ENCODE measurements around the gene MEX3B. TPM values are rescaled to one million over a fixed set of nuclear protein-coding genes. Genes with fewer than 3 reads are reported as not detected.
A peak's percentile ranks its signal among the peaks of the same experiment; 100 is the strongest.

MEX3B gene
- total and polyA plus RNA-seq, 5 donors from 2014 or later: 1.6 TPM; not detected in 4

GRCh38 chr15:82058517-82059204 lies 12.8 kb upstream of the MEX3B start:
- Mint-ChIP-seq H3K4me3 (no peak overlapping the region), H3K27ac (no peak overlapping the region), H3K4me1 (peaks cover 0 to 2% (median 0%) of the 10 kb centered on the region in 4 donors), H3K36me3 (no peaks in the 10 kb centered on the region), H3K9me3 (no peaks in the 10 kb centered on the region), H3K27me3 (peaks cover 31% of the 10 kb centered on the region)
- no peak for DNase-seq
- no peak overlapping the region for H3K4me3 ChIP-seq (ENCODE audit: low read depth, low read length)
- no peaks in the 10 kb centered on the region for H3K9me3 ChIP-seq (ENCODE audit: control insufficient read depth in 2 of 2, low read length in 2 of 2)
- H3K27me3 ChIP-seq (ENCODE audit: control insufficient read depth, insufficient read depth, low read length): peaks cover 6% of the 10 kb centered on the region
- no peaks in the 10 kb centered on the region for H3K36me3 ChIP-seq (ENCODE audit: control insufficient read depth, insufficient read depth, low read length)
- H3K4me1 ChIP-seq (ENCODE audit: control insufficient read depth, insufficient read depth, low read length, poor library complexity, severe bottlenecking): no peaks in the 10 kb centered on the region
- no peak overlapping the region for H3K27ac ChIP-seq (ENCODE audit: insufficient read depth, low read length, poor library complexity, severe bottlenecking)
- no peak for ATAC-seq (ENCODE audit: low read depth in 2 of 2)

DNA sequence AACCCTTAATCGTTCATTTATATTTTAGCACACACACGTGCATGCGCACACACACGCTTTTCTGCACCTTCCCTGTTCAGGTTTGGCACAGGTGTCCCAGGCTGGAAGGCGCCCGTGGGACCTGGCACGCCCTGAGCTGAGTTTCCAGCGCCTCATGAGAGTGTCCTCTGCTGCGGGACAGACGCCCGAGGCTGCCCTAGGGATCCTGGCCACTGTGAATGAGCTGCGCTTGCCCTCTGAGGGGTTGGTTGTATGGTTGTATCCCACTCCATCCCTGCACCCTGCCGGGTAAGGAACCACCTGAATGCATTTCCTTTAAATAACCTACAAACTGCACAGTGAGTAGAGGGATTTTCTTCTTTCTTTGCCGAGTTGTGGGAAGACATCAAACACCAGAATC lies 12.2 kb upstream of the MEX3B start:
- Mint-ChIP-seq H3K27ac (no peak overlapping the region), H3K36me3 (no peaks in the 10 kb centered on the region), H3K27me3 (peaks cover 34% of the 10 kb centered on the region), H3K9me3 (no peaks in the 10 kb centered on the region), H3K4me3 (no peak overlapping the region), H3K4me1 (peaks cover 0 to 2% (median 0%) of the 10 kb centered on the region in 4 donors)
- ATAC-seq (ENCODE audit: low read depth in 2 of 2) (no peak), DNase-seq (no peak)
- Histone ChIP-seq H3K27me3 (ENCODE audit: control insufficient read depth, insufficient read depth, low read length) (peaks cover 6% of the 10 kb centered on the region), H3K36me3 (ENCODE audit: control insufficient read depth, insufficient read depth, low read length) (no peaks in the 10 kb centered on the region), H3K4me1 (ENCODE audit: control insufficient read depth, insufficient read depth, low read length, poor library complexity, severe bottlenecking) (no peaks in the 10 kb centered on the region), H3K4me3 (ENCODE audit: low read depth, low read length) (no peak overlapping the region), H3K9me3 (ENCODE audit: control insufficient read depth in 2 of 2, low read length in 2 of 2) (no peaks in the 10 kb centered on the region), H3K27ac (ENCODE audit: insufficient read depth, low read length, poor library complexity, severe bottlenecking) (no peak overlapping the region)

DNA sequence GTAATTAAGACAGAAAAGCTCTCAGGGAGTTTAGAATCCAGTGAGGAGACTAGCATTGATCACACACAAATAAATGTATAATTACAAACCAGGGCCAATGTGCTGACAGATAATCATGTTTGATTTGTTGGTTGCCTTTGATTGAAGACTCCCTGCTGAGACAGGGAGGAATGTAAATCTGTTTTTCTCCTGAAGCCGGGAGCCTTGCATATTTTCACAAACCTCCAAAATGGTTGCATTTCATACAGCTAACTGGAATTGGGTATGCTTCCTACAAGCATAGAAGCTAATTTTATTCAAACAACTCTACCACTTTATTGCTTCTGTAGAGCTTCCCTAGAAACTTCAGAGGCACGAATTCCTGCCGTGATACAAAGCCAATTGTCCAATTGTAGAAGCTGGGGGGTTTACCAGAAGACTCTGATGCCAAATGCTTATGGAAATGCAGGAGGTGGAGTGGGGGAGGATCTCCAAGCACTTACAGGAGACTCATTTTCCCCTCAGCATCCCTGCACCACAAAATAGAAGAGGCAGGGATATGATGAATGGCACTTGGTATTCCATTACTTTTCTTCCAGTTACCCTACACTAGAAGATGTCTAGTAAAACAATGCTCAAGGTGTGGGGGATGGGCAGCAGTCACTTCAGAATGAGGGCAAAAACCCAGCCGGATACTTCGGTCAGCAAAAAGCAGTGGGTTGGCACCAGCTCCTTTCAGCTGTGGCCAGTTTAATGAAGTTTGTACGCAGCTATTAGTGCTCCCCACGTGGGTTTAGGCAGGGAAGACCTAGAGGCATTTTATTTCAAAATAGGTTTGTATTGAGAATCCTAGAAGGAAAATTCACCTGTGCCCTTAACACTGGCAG lies 11.4 kb upstream of the MEX3B start:
- no peak overlapping the region for H3K4me3 Mint-ChIP-seq
- no peak overlapping the region for H3K27ac ChIP-seq (ENCODE audit: insufficient read depth, low read length, poor library complexity, severe bottlenecking)
- H3K36me3 Mint-ChIP-seq: no peaks in the 10 kb centered on the region
- no peaks in the 10 kb centered on the region for H3K9me3 Mint-ChIP-seq
- no peak overlapping the region for H3K4me3 ChIP-seq (ENCODE audit: low read depth, low read length)
- H3K27me3 ChIP-seq (ENCODE audit: control insufficient read depth, insufficient read depth, low read length): peaks cover 6% of the 10 kb centered on the region
- H3K4me1 Mint-ChIP-seq: no peaks in the 10 kb centered on the region
- DNase-seq (no peak), ATAC-seq (ENCODE audit: low read depth in 2 of 2) (no peak)
- H3K27ac Mint-ChIP-seq: no peak overlapping the region
- H3K9me3 ChIP-seq (ENCODE audit: control insufficient read depth in 2 of 2, low read length in 2 of 2): no peaks in the 10 kb centered on the region
- no peaks in the 10 kb centered on the region for H3K36me3 ChIP-seq (ENCODE audit: control insufficient read depth, insufficient read depth, low read length)
- H3K27me3 Mint-ChIP-seq: peaks cover 35% of the 10 kb centered on the region
- no peaks in the 10 kb centered on the region for H3K4me1 ChIP-seq (ENCODE audit: control insufficient read depth, insufficient read depth, low read length, poor library complexity, severe bottlenecking)

DNA sequence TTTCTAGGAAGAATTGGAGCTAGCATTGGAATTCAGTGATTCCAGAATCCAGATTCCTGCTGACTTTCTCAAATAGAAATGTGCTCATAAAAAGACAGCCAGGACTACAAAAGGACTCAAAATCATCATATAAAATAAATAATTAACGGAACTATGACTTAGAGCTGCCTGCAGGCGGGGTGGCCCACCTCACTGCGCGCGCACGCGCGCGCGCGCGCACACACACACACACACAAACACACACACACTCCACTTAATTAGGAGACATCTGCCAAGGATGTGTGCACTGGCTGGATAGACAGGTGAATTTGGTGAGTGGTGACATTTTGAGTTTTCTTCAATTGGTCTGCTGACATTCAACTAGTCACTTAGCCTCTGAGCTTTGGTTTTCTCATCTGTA lies 6.9 kb upstream of the MEX3B start:
- Mint-ChIP-seq H3K4me1 (peaks cover 0 to 4% (median 0%) of the 10 kb centered on the region in 4 donors), H3K9me3 (no peaks in the 10 kb centered on the region), H3K27ac (no peak overlapping the region), H3K27me3 (peaks cover 45% of the 10 kb centered on the region), H3K4me3 (no peak overlapping the region), H3K36me3 (no peaks in the 10 kb centered on the region)
- Histone ChIP-seq H3K36me3 (ENCODE audit: control insufficient read depth, insufficient read depth, low read length) (no peaks in the 10 kb centered on the region), H3K4me3 (ENCODE audit: low read depth, low read length) (no peak overlapping the region), H3K27me3 (ENCODE audit: control insufficient read depth, insufficient read depth, low read length) (peaks cover 13% of the 10 kb centered on the region), H3K9me3 (ENCODE audit: control insufficient read depth in 2 of 2, low read length in 2 of 2) (no peaks in the 10 kb centered on the region), H3K4me1 (ENCODE audit: control insufficient read depth, insufficient read depth, low read length, poor library complexity, severe bottlenecking) (no peaks in the 10 kb centered on the region), H3K27ac (ENCODE audit: insufficient read depth, low read length, poor library complexity, severe bottlenecking) (no peak overlapping the region)
- ATAC-seq (ENCODE audit: low read depth in 2 of 2) (no peak), DNase-seq (no peak)

DNA sequence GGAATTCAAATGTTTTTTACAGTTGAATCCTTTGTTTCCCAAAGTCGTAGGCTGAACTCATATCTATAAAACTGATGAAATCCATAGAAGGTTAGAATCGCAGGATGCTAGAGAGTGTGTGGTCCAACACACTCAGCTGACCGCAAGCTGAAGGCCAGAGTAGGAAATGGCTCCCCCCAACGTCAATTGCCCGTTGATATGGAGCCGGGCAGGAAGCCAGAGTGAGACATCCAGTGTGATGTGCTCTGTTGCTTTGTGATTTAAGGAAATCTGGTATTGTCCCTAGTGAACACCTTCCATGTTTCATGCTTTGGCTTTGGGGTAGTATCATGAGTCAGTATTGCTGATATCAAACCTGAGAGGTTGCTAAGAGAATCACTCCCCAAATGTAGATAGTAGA lies 5.8 kb upstream of the MEX3B start:
- Histone ChIP-seq H3K9me3 (ENCODE audit: control insufficient read depth in 2 of 2, low read length in 2 of 2) (no peaks in the 10 kb centered on the region), H3K27me3 (ENCODE audit: control insufficient read depth, insufficient read depth, low read length) (peaks cover 13% of the 10 kb centered on the region), H3K4me1 (ENCODE audit: control insufficient read depth, insufficient read depth, low read length, poor library complexity, severe bottlenecking) (peaks cover 6% of the 10 kb centered on the region), H3K4me3 (ENCODE audit: low read depth, low read length) (no peak overlapping the region), H3K36me3 (ENCODE audit: control insufficient read depth, insufficient read depth, low read length) (no peaks in the 10 kb centered on the region), H3K27ac (ENCODE audit: insufficient read depth, low read length, poor library complexity, severe bottlenecking) (no peak overlapping the region)
- H3K4me3 Mint-ChIP-seq: no peak overlapping the region
- no peak for DNase-seq
- H3K4me1 Mint-ChIP-seq: peaks cover 0 to 7% (median 0%) of the 10 kb centered on the region in 4 donors
- H3K27ac Mint-ChIP-seq: no peak overlapping the region
- H3K9me3 Mint-ChIP-seq: no peaks in the 10 kb centered on the region
- no peaks in the 10 kb centered on the region for H3K36me3 Mint-ChIP-seq
- peaks cover 36% of the 10 kb centered on the region for H3K27me3 Mint-ChIP-seq
- ATAC-seq (ENCODE audit: low read depth in 2 of 2): no peak

DNA sequence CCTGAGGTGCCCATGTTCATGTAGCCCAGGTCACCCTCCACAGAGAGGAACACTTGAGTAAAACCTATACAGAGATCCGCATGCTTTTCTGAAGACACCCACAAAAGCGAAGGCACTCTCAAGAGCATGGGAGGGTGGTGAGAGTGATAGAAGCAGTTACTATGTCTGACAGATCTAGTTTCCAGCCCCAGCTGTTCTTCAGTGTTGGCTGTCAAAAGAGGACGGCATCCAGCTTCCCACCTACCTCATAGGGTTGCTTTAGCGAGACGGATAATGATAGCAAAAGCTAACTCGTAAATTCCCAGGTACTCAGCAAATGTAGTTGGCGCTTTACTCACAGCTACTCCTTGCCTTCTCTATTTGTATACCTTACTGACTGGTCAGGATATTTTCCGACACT lies 3.0 kb upstream of the MEX3B start:
- no peak for DNase-seq
- Mint-ChIP-seq H3K36me3 (no peaks in the 10 kb centered on the region), H3K9me3 (no peaks in the 10 kb centered on the region), H3K27ac (no peak overlapping the region), H3K4me1 (peaks cover 0 to 21% (median 2%) of the 10 kb centered on the region in 4 donors), H3K27me3 (peaks cover 50% of the 10 kb centered on the region), H3K4me3 (peak overlapping the region in 2 of 4 donors; percentile 75 to 85)
- Histone ChIP-seq H3K27ac (ENCODE audit: insufficient read depth, low read length, poor library complexity, severe bottlenecking) (no peak overlapping the region), H3K9me3 (ENCODE audit: control insufficient read depth in 2 of 2, low read length in 2 of 2) (no peaks in the 10 kb centered on the region), H3K4me1 (ENCODE audit: control insufficient read depth, insufficient read depth, low read length, poor library complexity, severe bottlenecking) (peaks cover 26% of the 10 kb centered on the region), H3K4me3 (ENCODE audit: low read depth, low read length) (no peak overlapping the region), H3K27me3 (ENCODE audit: control insufficient read depth, insufficient read depth, low read length) (peaks cover 12% of the 10 kb centered on the region), H3K36me3 (ENCODE audit: control insufficient read depth, insufficient read depth, low read length) (no peaks in the 10 kb centered on the region)
- ATAC-seq (ENCODE audit: low read depth in 2 of 2): no peak

GRCh38 chr15:82047453-82048400 lies 1.9 kb upstream of the MEX3B start:
- DNase-seq (peak in 1 of 3 donors; percentile 11), ATAC-seq (ENCODE audit: low read depth in 2 of 2) (no peak)
- peak overlapping the region; percentile 75 to 85 (median 77) for H3K4me3 Mint-ChIP-seq

More at GRCh38 chr15:82047453-82048400, 1.9 kb upstream of the MEX3B start:
- H3K9me3 ChIP-seq (ENCODE audit: control insufficient read depth in 2 of 2, low read length in 2 of 2): no peaks in the 10 kb centered on the region
- H3K4me1 ChIP-seq (ENCODE audit: control insufficient read depth, insufficient read depth, low read length, poor library complexity, severe bottlenecking): peaks cover 26% of the 10 kb centered on the region
- Mint-ChIP-seq H3K9me3 (no peaks in the 10 kb centered on the region), H3K36me3 (no peaks in the 10 kb centered on the region), H3K4me1 (peaks cover 0 to 23% (median 2%) of the 10 kb centered on the region in 4 donors), H3K27me3 (peaks cover 48% of the 10 kb centered on the region), H3K27ac (peak overlapping the region in 1 of 3 donors; percentile 42)
- H3K4me3 ChIP-seq (ENCODE audit: low read depth, low read length): no peak overlapping the region
- H3K27me3 ChIP-seq (ENCODE audit: control insufficient read depth, insufficient read depth, low read length): peaks cover 10% of the 10 kb centered on the region
- H3K36me3 ChIP-seq (ENCODE audit: control insufficient read depth, insufficient read depth, low read length): no peaks in the 10 kb centered on the region
- H3K27ac ChIP-seq (ENCODE audit: insufficient read depth, low read length, poor library complexity, severe bottlenecking): no peak overlapping the region
